ENCODE measurements around the gene CRLF3.
"Not testable (repeated sequence)": the region's sequence is repeated elsewhere in the genome, so short reads cannot be mapped to it uniquely, and the experiment has no call there.

Gene CRLF3

GRCh38 chr17:30735206-30735605, 89.3 kb downstream of the CRLF3 start:
- DNase-seq = not testable (repeated sequence)

GRCh38 chr17:30734153-30734552, 90.3 kb downstream of the CRLF3 start:
- DNase-seq = not testable (repeated sequence)
